ENCODE measurements around the gene SLC35F3. TPM values are rescaled to one million over a fixed set of nuclear protein-coding genes. Genes with fewer than 3 reads are reported as not detected.

SLC35F3 gene
- total RNA-seq, 1 donor from 2014 or later, result 0.52 TPM

DNA sequence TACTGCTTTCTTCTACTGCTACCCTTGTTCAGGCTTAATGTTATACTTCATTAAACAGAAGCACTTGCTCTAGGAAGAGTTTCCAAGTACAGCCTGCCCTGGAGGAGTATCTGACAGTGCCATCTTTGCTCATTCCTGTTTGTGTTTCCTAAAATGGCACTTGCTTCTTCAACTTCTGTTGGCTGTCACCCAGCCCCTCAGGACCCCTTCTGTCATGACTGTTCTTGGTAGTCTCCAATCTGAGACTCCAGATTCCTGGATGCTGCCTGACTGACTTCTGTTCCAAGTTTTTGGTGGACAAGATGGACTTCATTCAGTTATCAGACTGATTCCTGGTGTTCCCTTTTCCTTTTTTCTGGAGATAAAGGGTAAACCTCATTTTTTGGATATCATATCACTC is 104.1 kb downstream of the SLC35F3 start:
- H3K9ac ChIP-seq (ENCODE audit: low read depth in 1 of 3, low read length in 3 of 3), result no peak overlapping the region
- no peak overlapping the region for H3K27ac ChIP-seq (ENCODE audit: low read depth, low read length)
- no peaks in the 10 kb centered on the region for H3K27me3 ChIP-seq (ENCODE audit: control insufficient read depth in 3 of 3, insufficient read depth in 3 of 3, low read length in 3 of 3)
- H3K4me1 ChIP-seq (ENCODE audit: control insufficient read depth in 3 of 3, insufficient read depth in 3 of 3, low read length in 3 of 3), result no peaks in the 10 kb centered on the region
- no peaks in the 10 kb centered on the region for H3K36me3 ChIP-seq (ENCODE audit: control insufficient read depth in 3 of 3, insufficient read depth in 3 of 3, low read length in 3 of 3)
- H3K9me3 ChIP-seq (ENCODE audit: control insufficient read depth in 3 of 3, low read length in 3 of 3), result no peaks in the 10 kb centered on the region
- H3K4me3 ChIP-seq (ENCODE audit: low read length in 3 of 3), result no peak overlapping the region

DNA sequence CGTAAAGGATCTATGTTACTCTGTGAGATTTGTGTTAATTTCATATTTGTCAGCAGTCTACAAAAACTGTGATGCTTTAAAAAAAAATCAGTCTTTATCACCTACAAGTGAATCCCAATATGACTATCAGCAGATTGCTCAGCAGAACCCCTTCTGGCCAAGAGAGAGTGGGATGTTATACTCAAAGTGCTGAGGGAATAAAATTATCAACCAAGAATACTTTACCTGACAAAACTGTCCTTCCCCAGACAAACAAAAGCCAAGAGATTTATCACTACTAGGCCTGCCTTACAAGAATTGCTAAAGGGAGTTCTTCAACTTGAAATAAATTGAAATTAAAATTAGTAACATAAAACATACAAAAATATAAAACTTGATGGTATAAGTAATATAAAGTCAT is 105.2 kb downstream of the SLC35F3 start:
- H3K9ac ChIP-seq (ENCODE audit: low read depth in 1 of 3, low read length in 3 of 3), result no peak overlapping the region
- no peak overlapping the region for H3K4me3 ChIP-seq (ENCODE audit: low read length in 3 of 3)
- H3K27me3 ChIP-seq (ENCODE audit: control insufficient read depth in 3 of 3, insufficient read depth in 3 of 3, low read length in 3 of 3), result no peaks in the 10 kb centered on the region
- H3K4me1 ChIP-seq (ENCODE audit: control insufficient read depth in 3 of 3, insufficient read depth in 3 of 3, low read length in 3 of 3), result no peaks in the 10 kb centered on the region
- no peaks in the 10 kb centered on the region for H3K36me3 ChIP-seq (ENCODE audit: control insufficient read depth in 3 of 3, insufficient read depth in 3 of 3, low read length in 3 of 3)
- no peak overlapping the region for H3K27ac ChIP-seq (ENCODE audit: low read depth, low read length)
- H3K9me3 ChIP-seq (ENCODE audit: control insufficient read depth in 3 of 3, low read length in 3 of 3), result no peaks in the 10 kb centered on the region

- Histone ChIP-seq H3K4me3 (ENCODE audit: low read length in 3 of 3) (no peak overlapping the region), H3K27ac (ENCODE audit: low read depth, low read length) (no peak overlapping the region), H3K9me3 (ENCODE audit: control insufficient read depth in 3 of 3, low read length in 3 of 3) (peaks cover 0 to 3% (median 0%) of the 10 kb centered on the region in 3 donors), H3K9ac (ENCODE audit: low read depth in 1 of 3, low read length in 3 of 3) (no peak overlapping the region), H3K36me3 (ENCODE audit: control insufficient read depth in 3 of 3, insufficient read depth in 3 of 3, low read length in 3 of 3) (no peaks in the 10 kb centered on the region), H3K27me3 (ENCODE audit: control insufficient read depth in 3 of 3, insufficient read depth in 3 of 3, low read length in 3 of 3) (no peaks in the 10 kb centered on the region), H3K4me1 (ENCODE audit: control insufficient read depth in 3 of 3, insufficient read depth in 3 of 3, low read length in 3 of 3) (no peaks in the 10 kb centered on the region)
These were observed 109.7 kb downstream of the SLC35F3 start for GRCh38 chr1:234014208-234014607.

- Histone ChIP-seq H3K27ac (ENCODE audit: low read depth, low read length) (no peak overlapping the region), H3K9me3 (ENCODE audit: control insufficient read depth in 3 of 3, low read length in 3 of 3) (peaks cover 0 to 3% (median 2%) of the 10 kb centered on the region in 3 donors), H3K9ac (ENCODE audit: low read depth in 1 of 3, low read length in 3 of 3) (no peak overlapping the region), H3K4me1 (ENCODE audit: control insufficient read depth in 3 of 3, insufficient read depth in 3 of 3, low read length in 3 of 3) (no peaks in the 10 kb centered on the region), H3K4me3 (ENCODE audit: low read length in 3 of 3) (no peak overlapping the region), H3K36me3 (ENCODE audit: control insufficient read depth in 3 of 3, insufficient read depth in 3 of 3, low read length in 3 of 3) (no peaks in the 10 kb centered on the region), H3K27me3 (ENCODE audit: control insufficient read depth in 3 of 3, insufficient read depth in 3 of 3, low read length in 3 of 3) (no peaks in the 10 kb centered on the region)
These were observed 114.3 kb downstream of the SLC35F3 start for GRCh38 chr1:234018816-234019215.

DNA sequence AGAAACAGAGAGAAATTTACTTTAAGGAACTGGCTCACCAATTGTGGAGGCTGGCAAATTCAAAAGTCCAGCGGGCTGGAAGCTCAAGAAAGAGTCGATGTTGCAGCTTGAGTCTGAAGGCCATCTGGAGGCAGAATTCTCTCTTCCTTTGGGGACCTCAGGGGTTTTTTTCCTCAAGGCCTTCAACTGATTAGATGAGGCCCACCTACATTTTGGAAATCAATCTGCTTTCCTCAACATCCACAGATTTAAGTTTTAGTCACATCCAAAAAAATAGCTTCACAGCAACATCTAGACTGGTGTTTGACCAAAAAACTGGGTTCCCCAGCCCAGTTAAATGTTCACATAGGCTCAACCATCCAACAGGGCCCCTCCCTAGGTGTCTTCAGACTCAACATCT is 114.9 kb downstream of the SLC35F3 start:
- Histone ChIP-seq H3K4me1 (ENCODE audit: control insufficient read depth in 3 of 3, insufficient read depth in 3 of 3, low read length in 3 of 3) (no peaks in the 10 kb centered on the region), H3K9me3 (ENCODE audit: control insufficient read depth in 3 of 3, low read length in 3 of 3) (peaks cover 0 to 3% (median 2%) of the 10 kb centered on the region in 3 donors), H3K27me3 (ENCODE audit: control insufficient read depth in 3 of 3, insufficient read depth in 3 of 3, low read length in 3 of 3) (no peaks in the 10 kb centered on the region), H3K4me3 (ENCODE audit: low read length in 3 of 3) (no peak overlapping the region), H3K36me3 (ENCODE audit: control insufficient read depth in 3 of 3, insufficient read depth in 3 of 3, low read length in 3 of 3) (no peaks in the 10 kb centered on the region), H3K27ac (ENCODE audit: low read depth, low read length) (no peak overlapping the region), H3K9ac (ENCODE audit: low read depth in 1 of 3, low read length in 3 of 3) (no peak overlapping the region)

- no peaks in the 10 kb centered on the region for H3K4me1 ChIP-seq (ENCODE audit: control insufficient read depth in 3 of 3, insufficient read depth in 3 of 3, low read length in 3 of 3)
- H3K9ac ChIP-seq (ENCODE audit: low read depth in 1 of 3, low read length in 3 of 3), result no peak overlapping the region
- H3K4me3 ChIP-seq (ENCODE audit: low read length in 3 of 3), result no peak overlapping the region
- no peak overlapping the region for H3K27ac ChIP-seq (ENCODE audit: low read depth, low read length)
- no peaks in the 10 kb centered on the region for H3K27me3 ChIP-seq (ENCODE audit: control insufficient read depth in 3 of 3, insufficient read depth in 3 of 3, low read length in 3 of 3)
- peaks cover 0 to 2% (median 0%) of the 10 kb centered on the region in 3 donors for H3K9me3 ChIP-seq (ENCODE audit: control insufficient read depth in 3 of 3, low read length in 3 of 3)
- no peaks in the 10 kb centered on the region for H3K36me3 ChIP-seq (ENCODE audit: control insufficient read depth in 3 of 3, insufficient read depth in 3 of 3, low read length in 3 of 3)
These were observed 117.8 kb downstream of the SLC35F3 start for GRCh38 chr1:234022302-234022701.

DNA sequence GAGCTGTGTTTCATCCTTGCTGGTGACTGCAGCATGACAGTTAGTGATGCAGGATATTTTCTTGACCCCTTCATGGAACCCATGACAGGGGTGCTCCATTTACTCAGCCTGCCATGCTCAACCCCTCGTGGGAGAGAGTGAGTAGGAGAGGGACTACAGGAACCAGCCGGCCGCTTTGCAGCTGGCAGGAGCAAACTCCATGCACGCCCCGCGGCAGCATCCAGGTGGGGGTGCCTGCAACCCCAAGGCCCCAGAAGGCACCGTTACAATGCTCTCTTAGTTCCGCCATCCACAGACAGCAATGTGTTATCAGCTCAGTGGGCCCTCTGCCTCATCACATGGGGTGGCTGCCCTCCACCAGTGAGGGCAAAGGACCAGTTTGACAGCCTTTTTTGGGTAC is 135.1 kb downstream of the SLC35F3 start:
- Histone ChIP-seq H3K4me3 (ENCODE audit: low read length in 3 of 3) (no peak overlapping the region), H3K9ac (ENCODE audit: low read depth in 1 of 3, low read length in 3 of 3) (no peak overlapping the region), H3K9me3 (ENCODE audit: control insufficient read depth in 3 of 3, low read length in 3 of 3) (peaks cover 0 to 3% (median 3%) of the 10 kb centered on the region in 3 donors), H3K4me1 (ENCODE audit: control insufficient read depth in 3 of 3, insufficient read depth in 3 of 3, low read length in 3 of 3) (no peaks in the 10 kb centered on the region), H3K36me3 (ENCODE audit: control insufficient read depth in 3 of 3, insufficient read depth in 3 of 3, low read length in 3 of 3) (no peaks in the 10 kb centered on the region), H3K27me3 (ENCODE audit: control insufficient read depth in 3 of 3, insufficient read depth in 3 of 3, low read length in 3 of 3) (no peaks in the 10 kb centered on the region), H3K27ac (ENCODE audit: low read depth, low read length) (no peak overlapping the region)

DNA sequence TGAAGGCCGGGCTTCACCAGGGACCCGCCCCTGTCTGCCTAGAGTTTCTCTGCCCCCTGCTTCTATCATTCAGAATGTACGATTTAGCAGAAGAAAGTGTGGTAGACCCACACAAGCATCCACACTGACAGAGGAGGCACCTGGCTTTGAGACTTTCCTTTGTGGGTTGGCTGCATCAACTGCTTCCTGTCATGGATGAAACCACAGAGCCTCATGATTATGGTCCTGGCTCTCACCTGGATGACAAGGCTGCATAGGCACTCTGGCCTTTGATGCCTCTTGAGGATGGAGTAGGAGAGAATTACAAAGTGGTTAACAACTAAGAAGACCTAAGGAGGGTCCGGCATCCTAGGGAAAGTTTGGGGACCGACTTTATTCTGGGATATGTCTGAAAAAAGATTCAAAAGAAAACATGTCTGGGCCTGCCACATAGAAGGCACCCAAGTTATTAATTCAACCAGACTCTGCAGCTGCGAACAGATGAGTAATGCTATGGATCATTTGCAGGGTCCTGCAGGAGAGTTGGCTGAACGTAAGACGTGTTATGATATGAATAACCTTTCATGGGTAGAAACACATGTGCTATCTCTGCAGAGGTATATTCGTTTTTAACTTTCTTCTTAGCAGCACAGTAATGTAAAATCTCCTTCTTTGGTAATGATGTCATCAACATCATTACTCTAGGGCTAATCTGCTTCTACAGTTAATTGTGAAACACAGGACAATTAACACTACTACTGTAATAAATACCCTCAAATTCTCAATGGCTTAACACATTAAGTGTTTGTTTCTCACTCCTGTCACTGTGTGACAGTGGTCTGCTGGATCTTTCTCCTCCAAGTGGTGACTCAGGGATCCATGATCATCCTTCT is 136.2 kb downstream of the SLC35F3 start:
- H3K4me3 ChIP-seq (ENCODE audit: low read length in 3 of 3), result no peak overlapping the region
- H3K9ac ChIP-seq (ENCODE audit: low read depth in 1 of 3, low read length in 3 of 3), result no peak overlapping the region
- H3K9me3 ChIP-seq (ENCODE audit: control insufficient read depth in 3 of 3, low read length in 3 of 3), result peaks cover 0 to 3% (median 3%) of the 10 kb centered on the region in 3 donors
- no peak overlapping the region for H3K27ac ChIP-seq (ENCODE audit: low read depth, low read length)
- H3K4me1 ChIP-seq (ENCODE audit: control insufficient read depth in 3 of 3, insufficient read depth in 3 of 3, low read length in 3 of 3), result no peaks in the 10 kb centered on the region
- H3K36me3 ChIP-seq (ENCODE audit: control insufficient read depth in 3 of 3, insufficient read depth in 3 of 3, low read length in 3 of 3), result no peaks in the 10 kb centered on the region
- H3K27me3 ChIP-seq (ENCODE audit: control insufficient read depth in 3 of 3, insufficient read depth in 3 of 3, low read length in 3 of 3), result no peaks in the 10 kb centered on the region

DNA sequence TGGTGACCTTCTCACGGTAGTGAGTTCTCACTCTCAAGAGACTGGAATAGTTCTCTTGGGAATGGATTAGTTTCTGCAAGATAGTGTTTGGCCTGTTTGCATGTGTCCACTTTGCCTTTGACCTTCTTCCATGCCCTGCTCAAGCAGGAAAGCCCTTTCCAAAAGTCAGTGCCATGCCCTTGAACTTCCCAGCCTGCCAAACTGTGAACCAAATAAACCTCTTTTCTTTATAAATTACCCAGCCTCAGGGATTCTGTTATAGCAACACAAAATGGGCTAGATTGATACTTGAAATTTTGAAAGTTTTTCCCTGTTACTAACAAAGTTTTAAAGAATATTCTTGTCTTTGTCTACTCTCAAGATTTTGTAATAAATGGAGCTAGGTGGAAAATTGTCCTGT is 139.6 kb downstream of the SLC35F3 start:
- Histone ChIP-seq H3K4me3 (ENCODE audit: low read length in 3 of 3) (no peak overlapping the region), H3K9ac (ENCODE audit: low read depth in 1 of 3, low read length in 3 of 3) (no peak overlapping the region), H3K27me3 (ENCODE audit: control insufficient read depth in 3 of 3, insufficient read depth in 3 of 3, low read length in 3 of 3) (no peaks in the 10 kb centered on the region), H3K4me1 (ENCODE audit: control insufficient read depth in 3 of 3, insufficient read depth in 3 of 3, low read length in 3 of 3) (no peaks in the 10 kb centered on the region), H3K36me3 (ENCODE audit: control insufficient read depth in 3 of 3, insufficient read depth in 3 of 3, low read length in 3 of 3) (no peaks in the 10 kb centered on the region), H3K9me3 (ENCODE audit: control insufficient read depth in 3 of 3, low read length in 3 of 3) (peaks cover 0 to 5% (median 4%) of the 10 kb centered on the region in 3 donors), H3K27ac (ENCODE audit: low read depth, low read length) (no peak overlapping the region)

GRCh38 chr1:234047123-234047522 is 142.6 kb downstream of the SLC35F3 start:
- peaks cover 0 to 5% (median 4%) of the 10 kb centered on the region in 3 donors for H3K9me3 ChIP-seq (ENCODE audit: control insufficient read depth in 3 of 3, low read length in 3 of 3)
- no peak overlapping the region for H3K27ac ChIP-seq (ENCODE audit: low read depth, low read length)
- H3K9ac ChIP-seq (ENCODE audit: low read depth in 1 of 3, low read length in 3 of 3), result no peak overlapping the region
- no peak overlapping the region for H3K4me3 ChIP-seq (ENCODE audit: low read length in 3 of 3)
- H3K4me1 ChIP-seq (ENCODE audit: control insufficient read depth in 3 of 3, insufficient read depth in 3 of 3, low read length in 3 of 3), result no peaks in the 10 kb centered on the region
- no peaks in the 10 kb centered on the region for H3K27me3 ChIP-seq (ENCODE audit: control insufficient read depth in 3 of 3, insufficient read depth in 3 of 3, low read length in 3 of 3)
- H3K36me3 ChIP-seq (ENCODE audit: control insufficient read depth in 3 of 3, insufficient read depth in 3 of 3, low read length in 3 of 3), result no peaks in the 10 kb centered on the region
